Stimulated activated CD8-positive, alpha-beta memory T cell treated with anti-CD3 and anti-CD28 coated beads, Interleukin-7, amount 100 ng/mL, for 48 hours (primary cell): ENCODE results near the gene GIMAP6.
"Not testable (repeated sequence)": the region's sequence is repeated elsewhere in the genome, so short reads cannot be mapped to it uniquely, and the experiment has no call there.

Source experiments
- DNase-seq, 2 donors: peaks; one replicate each; pipeline ENCODE4 v3.0.0-alpha.2; 2020; ENCODE audit warnings: low read depth in 1 of 2; ENCODE audit errors: extremely low read depth in 1 of 2

The GIMAP6 gene

DNA sequence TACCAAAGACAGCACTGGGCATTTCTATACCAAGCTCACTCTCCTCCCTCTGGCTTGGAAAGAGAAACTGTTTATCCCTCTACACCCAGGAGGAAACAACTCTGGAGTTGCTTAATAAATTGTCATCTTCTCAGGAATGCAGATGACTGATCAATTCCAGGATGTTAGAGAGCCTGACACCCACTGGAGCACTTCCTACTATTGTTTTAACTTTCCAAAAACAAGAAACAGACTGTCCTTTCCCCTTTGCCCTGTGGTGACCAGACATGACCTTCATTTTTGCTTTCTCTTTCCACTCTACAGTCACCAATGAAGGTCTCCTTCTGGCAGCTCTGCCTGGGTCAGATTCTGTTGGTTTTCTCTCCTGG is 45.4 kb downstream of the GIMAP6 start:
- no peak for DNase-seq

GRCh38 chr7:150586068-150586784 is 46.0 kb downstream of the GIMAP6 start:
- no peak for DNase-seq

DNA sequence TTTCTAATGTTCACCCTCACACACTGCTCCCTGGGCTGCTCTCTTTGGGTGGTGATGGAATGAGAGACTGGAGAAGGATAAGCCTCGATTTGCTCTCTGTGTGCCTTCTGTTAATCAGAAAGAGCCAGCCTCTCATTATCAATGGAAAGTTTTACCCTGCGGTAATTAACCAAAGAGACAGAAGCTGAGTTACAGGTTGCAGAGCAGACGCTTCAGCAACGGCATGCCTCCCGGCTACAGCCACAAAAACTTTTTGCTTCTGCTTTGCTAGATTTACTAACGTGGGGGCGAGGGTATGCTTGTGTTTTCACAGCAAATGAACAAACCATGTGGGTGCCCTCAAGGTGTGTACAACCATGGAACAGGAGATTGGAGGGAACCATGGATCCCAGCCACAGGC is 47.0 kb downstream of the GIMAP6 start:
- DNase-seq = no peak

GRCh38 chr7:150580638-150581394 is 51.4 kb downstream of the GIMAP6 start:
- no peak for DNase-seq

- DNase-seq = not testable (repeated sequence)
Measured at GRCh38 chr7:150579979-150580637, 52.1 kb downstream of the GIMAP6 start.
